Right lobe of liver (tissue), 6 donors: ENCODE results near the gene PDSS2. TPM values are rescaled to one million over a fixed set of nuclear protein-coding genes. Genes with fewer than 3 reads are reported as not detected.

Experiments used
- ATAC-seq, 4 donors: fragments of 200-7000 bp; cut with Tn5 transposase; one replicate each; pipeline ENCODE4 v1.9.1; 2020; ENCODE audit warnings: mild to moderate bottlenecking in 4 of 4, moderate library complexity in 4 of 4
- DNase-seq, 3 donors: peaks; one replicate each; pipeline ENCODE4 v3.0.0-alpha.2; 2020
- H3K27ac ChIP-seq, 3 donors: fragments of 200-600 bp; one replicate each; pipeline ENCODE4 v1.8.0; 2022
- H3K27me3 ChIP-seq, 2 donors: fragments of 200-600 bp; one replicate each; pipeline ENCODE4 v1.8.0; 2022
- H3K36me3 ChIP-seq, 4 donors: fragments of 200-600 bp; sonication (generic) in 1 of 4; one replicate each; pipeline versions ENCODE4 v1.5.1 to v1.8.0; 2017 to 2022; ENCODE audit warnings: control low read depth in 1 of 4
- H3K4me1 ChIP-seq, 4 donors: fragments of 200-600 bp; sonication (generic) in 1 of 4; one replicate each; pipeline versions ENCODE4 v1.5.1 to v1.8.0; 2017 to 2022; ENCODE audit warnings: control low read depth in 1 of 4
- H3K4me3 ChIP-seq, 3 donors: fragments of 200-600 bp; one replicate each; pipeline ENCODE4 v1.8.0; 2022
- H3K9me3 ChIP-seq, 4 donors: fragments of 200-600 bp; sonication (generic) in 1 of 4; one replicate each; pipeline versions ENCODE4 v1.5.1 to v1.8.0; 2017 to 2022; ENCODE audit warnings: control low read depth in 1 of 4
- CTCF ChIP-seq, 4 donors: fragments of 200-600 bp in 3 of 4; fragments of 450-650 bp in 1 of 4; IDR thresholded peaks; one replicate each; pipeline versions ENCODE4 v1.5.1 to v1.8.0; 2016 to 2022; ENCODE audit warnings: antibody characterized with exemption in 4 of 4, mild to moderate bottlenecking in 2 of 4
- POLR2A ChIP-seq: fragments of 450-650 bp; IDR thresholded peaks from one replicate; pipeline ENCODE4 v1.6.1; 2017; ENCODE audit warnings: antibody characterized with exemption, mild to moderate bottlenecking
- WGBS: methylation state at CpG from one replicate; pipeline ENCODE4 v1.1.6; 2018; ENCODE audit warnings: low coverage, low lambda C conversion rate; ENCODE audit not compliant: insufficient coverage; ENCODE audit errors: missing lambda C conversion rate; 5-methylcytosine and 5-hydroxymethylcytosine counted together
- intact Hi-C, 2 donors: fragments of 100-400 bp; cut with DNase I; formaldehyde crosslinking; loops; one replicate each; pipeline versions ENCODE4 v1.11.2 to v1.14.1; 2022
- total RNA-seq, 6 experiments: library from RNA; depleted of rRNA in 2 of 6; stranded (reverse); fragments of >200 nt in 2 of 6; fragmentation: NEBNext Ultra II Directional in 3 of 6; extraction: Animal tissue kit (Norgen Biotek cat#: 25700) in 3 of 6; gene quantifications; one replicate each; pipeline versions ENCODE4 v1.1.0 to v1.2.4, GENCODE V29; 2016 to 2023
- donor health status: DM: no; HTN: yes; CAD: no.
- donor health status: DM: no; HTN: no; CAD: no.
- donor health status: DM: no; HTN: no; CAD: no.
- donor health status: DM: no; HTN: yes; CAD: no.
- donor health status: DM: no; HTN: yes; CAD: no.

PDSS2 gene
- total RNA-seq, 6 experiments from 2014 or later, result 17.0 to 25.1 (median 19.0) TPM

- ATAC-seq, result peak; percentile 51 to 64 (median 56)
- no peaks in the 10 kb centered on the region for H3K27me3 ChIP-seq
These were observed 31.8 kb upstream of the PDSS2 start for GRCh38 chr6:107491138-107491609.

GRCh38 chr6:107490566-107491137 lies 31.3 kb upstream of the PDSS2 start:
- H3K27ac ChIP-seq, result peak overlapping the region in 2 of 3 donors; percentile 4 to 26
- peak; percentile 4 to 9 (median 8) for ATAC-seq
- under 1% methylated on average over 23 of the region's 30 CpGs for WGBS
- H3K9me3 ChIP-seq, result no peaks in the 10 kb centered on the region
- intact Hi-C loops, result no loop called here
- peak overlapping the region; percentile 56 to 63 (median 60) for H3K4me3 ChIP-seq
- no peaks in the 10 kb centered on the region for H3K27me3 ChIP-seq
- DNase-seq, result peak in 1 of 3 donors; percentile 31
- H3K36me3 ChIP-seq, result no peaks in the 10 kb centered on the region
- no peak for TF ChIP-seq POLR2A
- no peak for TF ChIP-seq CTCF (IDR thresholded peaks at IDR 0.05)
- H3K4me1 ChIP-seq, result peaks cover 0 to 15% (median 0%) of the 10 kb centered on the region in 4 donors

More at GRCh38 chr6:107491138-107491609, 31.8 kb upstream of the PDSS2 start:
- H3K36me3 ChIP-seq, result no peaks in the 10 kb centered on the region
- 7% methylated on average over 5 of the region's 38 CpGs for WGBS
- TF ChIP-seq POLR2A (no peak), CTCF (IDR thresholded peaks at IDR 0.05) (no peak)
- no peak overlapping the region for H3K27ac ChIP-seq
- H3K4me1 ChIP-seq, result peaks cover 0 to 15% (median 0%) of the 10 kb centered on the region in 4 donors
- intact Hi-C loops, result no loop called here
- no peaks in the 10 kb centered on the region for H3K9me3 ChIP-seq
- DNase-seq, result peak; percentile 63 to 69 (median 65)
- H3K4me3 ChIP-seq, result peak overlapping the region; percentile 56 to 63 (median 60)

- Histone ChIP-seq H3K36me3 (no peaks in the 10 kb centered on the region), H3K4me3 (peak within 1 kb of the TSS; percentile 59 to 63 (median 60)), H3K27me3 (no peaks in the 10 kb centered on the region), H3K4me1 (peaks cover 0 to 15% (median 0%) of the 10 kb centered on the region in 4 donors), H3K27ac (peak within 1 kb of the TSS in 2 of 3 donors; percentile 9 to 39), H3K9me3 (no peaks in the 10 kb centered on the region)
- ATAC-seq (peak; percentile 42 to 60 (median 56)), DNase-seq (peak; percentile 50 to 59 (median 57))
- intact Hi-C loops, result no loop called here
- WGBS, result 0% methylated on average over 20 of the region's 130 CpGs
- TF ChIP-seq CTCF (IDR thresholded peaks at IDR 0.05), result no peak
- no peak for TF ChIP-seq POLR2A
These were observed 30.5 kb upstream of the PDSS2 start, which contains the start of gene SOBP for GRCh38 chr6:107489636-107490565. SOBP (plus strand) TSS chr6:107490117; CDS start chr6:107490617, 500 bp downstream.

- WGBS, result under 1% methylated on average over 42 of the region's 51 CpGs
- H3K4me3 ChIP-seq, result peak overlapping the region; percentile 59 to 63 (median 60)
- no peaks in the 10 kb centered on the region for H3K27me3 ChIP-seq
These were observed 29.7 kb upstream of the PDSS2 start for GRCh38 chr6:107488875-107489635.

More at GRCh38 chr6:107488875-107489635, 29.7 kb upstream of the PDSS2 start:
- intact Hi-C loops, result no loop called here
- ATAC-seq (peak; percentile 55 to 67 (median 61)), DNase-seq (peak; percentile 54 to 60 (median 57))
- no peaks in the 10 kb centered on the region for H3K36me3 ChIP-seq
- H3K9me3 ChIP-seq, result no peaks in the 10 kb centered on the region
- H3K27ac ChIP-seq, result peak overlapping the region in 2 of 3 donors; percentile 9 to 39
- peaks cover 0 to 15% (median 0%) of the 10 kb centered on the region in 4 donors for H3K4me1 ChIP-seq
- no peak for TF ChIP-seq POLR2A
- no peak for TF ChIP-seq CTCF (IDR thresholded peaks at IDR 0.05)
